Measurements from ENCODE around the gene LRRC61. TPM values are rescaled to one million over a fixed set of nuclear protein-coding genes. Genes with fewer than 3 reads are reported as not detected.

Gene LRRC61
- total and polyA plus RNA-seq, 2 of the 13 experiments (the other 11 are each of a cell fraction or from before 2014, with no cell fraction given) = 33.0 to 34.8 TPM

- no peak for TF ChIP-seq GLI4 (CRISPR knock-in tag; IDR thresholded peaks at IDR 0.05; ENCODE audit: borderline replicate concordance)
- TF ChIP-seq ZNF629 (CRISPR knock-in tag; conservative IDR thresholded peaks at IDR 0.05) = peak; percentile 86
- peak; percentile 60 for TF ChIP-seq ARID4A (CRISPR knock-in tag; IDR thresholded peaks at IDR 0.05; ENCODE audit: borderline replicate concordance)
- TF ChIP-seq LCORL (IDR thresholded peaks at IDR 0.05) = no peak
- peak; percentile 65 for TF ChIP-seq LCORL (CRISPR knock-in tag; IDR thresholded peaks at IDR 0.05)
- no peak for TF ChIP-seq MIER3 (CRISPR knock-in tag; IDR thresholded peaks at IDR 0.05; ENCODE audit: borderline replicate concordance)
- 0 out of 2 replicates have a peak, but pooled peaks have one; percentile 5 for TF ChIP-seq ZMYM4 (CRISPR knock-in tag; IDR thresholded peaks at IDR 0.05)
- TF ChIP-seq AGO2 (optimal IDR thresholded peaks at IDR 0.05; ENCODE audit: low read depth, low read length) = peak; percentile 69
- no peak for TF ChIP-seq HNRNPUL1 (IDR thresholded peaks at IDR 0.05; ENCODE audit: low read depth, low read length)
- TF ChIP-seq BCL3 (CRISPR knock-in tag; IDR thresholded peaks at IDR 0.05) = 0 out of 2 replicates have a peak, but pooled peaks have one; percentile 30
- 0 out of 2 replicates have a peak, but pooled peaks have one; percentile 76 for TF ChIP-seq EEA1 (CRISPR knock-in tag; IDR thresholded peaks at IDR 0.05; ENCODE audit: borderline replicate concordance)
- TF ChIP-seq NKX3-1 (CRISPR knock-in tag; IDR thresholded peaks at IDR 0.05) = peak; percentile 72; the same call in 1 of the 2 replicates
- TF ChIP-seq ZNF382 (CRISPR knock-in tag; IDR thresholded peaks at IDR 0.05; ENCODE audit: borderline replicate concordance) = no peak
- TF ChIP-seq TAF1 (CRISPR knock-in tag; IDR thresholded peaks at IDR 0.05) = peak; percentile 34; the same call in 1 of the 2 replicates
- no peak for TF ChIP-seq ZBTB42 (CRISPR knock-in tag; IDR thresholded peaks at IDR 0.05)
- TF ChIP-seq SNAI1 (CRISPR knock-in tag; IDR thresholded peaks at IDR 0.05; ENCODE audit: borderline replicate concordance) = no peak
- no peak for TF ChIP-seq GLMP (CRISPR knock-in tag; IDR thresholded peaks at IDR 0.05; ENCODE audit: borderline replicate concordance)
- no peak for TF ChIP-seq ZNF138 (CRISPR knock-in tag; IDR thresholded peaks at IDR 0.05; ENCODE audit: low read depth)
- no peak for TF ChIP-seq PAX8 (CRISPR knock-in tag; IDR thresholded peaks at IDR 0.05; ENCODE audit: borderline replicate concordance)
- TF ChIP-seq KLF13 (CRISPR knock-in tag; IDR thresholded peaks at IDR 0.05) = 0 out of 2 replicates have a peak, but pooled peaks have one; percentile 36
- TF ChIP-seq ELF1 (CRISPR knock-in tag; IDR thresholded peaks at IDR 0.05) = peak; percentile 21; the same call in 1 of the 2 replicates
- TF ChIP-seq ZNF292 (CRISPR knock-in tag; IDR thresholded peaks at IDR 0.05; ENCODE audit: borderline replicate concordance, low read depth) = peak; percentile 88
- TF ChIP-seq CC2D1A (CRISPR knock-in tag; IDR thresholded peaks at IDR 0.05) = no peak
- TF ChIP-seq ZNF124 (CRISPR knock-in tag; IDR thresholded peaks at IDR 0.05) = peak; percentile 62; the same call in 1 of the 2 replicates
Measured at GRCh38 chr7:150340024-150340749, 17.0 kb downstream of the LRRC61 start (continued).

Data from HepG2 (cell line).